ENCODE data around the gene PRKG1. TPM values are rescaled to one million over a fixed set of nuclear protein-coding genes. Genes with fewer than 3 reads are reported as not detected.
"Not testable (repeated sequence)": the region's sequence is repeated elsewhere in the genome, so short reads cannot be mapped to it uniquely, and the experiment has no call there.

Gene PRKG1
- total RNA-seq, 1 experiment from 2014 or later, result 16.5 TPM

DNA sequence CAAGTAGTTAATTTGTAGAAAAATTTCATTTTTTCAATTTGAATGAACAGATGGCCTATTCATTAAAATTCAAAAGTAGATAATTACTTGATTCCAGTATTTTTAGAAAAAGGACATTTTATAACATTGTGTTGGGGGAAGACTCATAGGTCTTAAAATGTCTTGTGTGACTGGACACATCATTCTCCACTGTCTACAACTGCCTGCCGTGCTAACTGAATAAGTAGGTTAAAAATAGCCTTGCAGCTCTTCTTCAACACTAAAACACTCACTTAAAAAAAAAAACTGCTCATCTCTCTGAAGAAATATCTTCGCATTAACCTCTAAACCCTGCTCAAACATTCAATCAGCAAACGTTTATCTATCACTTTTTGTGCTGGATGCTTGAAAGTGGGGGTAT lies 371.3 kb downstream of the PRKG1 start:
- CTCF ChIA-PET, result no interaction called here
- Mint-ChIP-seq H3K9me3 (no peaks in the 10 kb centered on the region), H3K4me3 (no peak overlapping the region), H3K4me1 (no peaks in the 10 kb centered on the region; the same call in 1 of the 2 replicates), H3K27ac (no peak overlapping the region), H3K27me3 (ENCODE audit: low read depth) (no peaks in the 10 kb centered on the region), H3K36me3 (no peaks in the 10 kb centered on the region)
- ATAC-seq, result no peak
- TF ChIP-seq CTCF (IDR thresholded peaks at IDR 0.05), result no peak
- POLR2A ChIA-PET, result no interaction called here
- no peak for DNase-seq (ENCODE audit: low spot score)

DNA sequence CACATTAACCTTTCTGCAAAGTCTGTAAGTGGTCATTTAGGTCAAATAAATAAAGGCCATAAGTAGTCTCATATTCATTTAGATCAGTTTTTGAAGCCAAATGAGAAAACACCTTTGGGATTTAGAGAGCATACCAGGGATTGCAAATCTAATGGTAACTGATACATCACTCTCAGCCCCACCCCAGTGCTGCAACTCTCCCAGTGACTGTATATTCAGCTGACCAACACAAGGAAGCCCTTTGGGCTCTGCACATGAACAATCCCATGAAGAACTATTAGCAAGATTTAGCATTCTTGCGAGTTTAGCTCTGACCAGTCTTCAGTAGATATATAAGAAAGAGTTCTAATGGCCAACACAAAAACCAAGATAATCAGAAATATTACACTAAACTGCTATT lies 372.8 kb downstream of the PRKG1 start:
- Mint-ChIP-seq H3K4me1 (no peaks in the 10 kb centered on the region; the same call in 1 of the 2 replicates), H3K4me3 (no peak overlapping the region), H3K27ac (no peak overlapping the region), H3K9me3 (no peaks in the 10 kb centered on the region), H3K27me3 (ENCODE audit: low read depth) (no peaks in the 10 kb centered on the region), H3K36me3 (no peaks in the 10 kb centered on the region)
- DNase-seq (ENCODE audit: low spot score), result no peak
- ChIA-PET POLR2A (no interaction called here), CTCF (no interaction called here)
- TF ChIP-seq KAT7 (CRISPR knock-in tag; IDR thresholded peaks at IDR 0.05; ENCODE audit: borderline replicate concordance), result no peak
- TF ChIP-seq, protein P1, sequence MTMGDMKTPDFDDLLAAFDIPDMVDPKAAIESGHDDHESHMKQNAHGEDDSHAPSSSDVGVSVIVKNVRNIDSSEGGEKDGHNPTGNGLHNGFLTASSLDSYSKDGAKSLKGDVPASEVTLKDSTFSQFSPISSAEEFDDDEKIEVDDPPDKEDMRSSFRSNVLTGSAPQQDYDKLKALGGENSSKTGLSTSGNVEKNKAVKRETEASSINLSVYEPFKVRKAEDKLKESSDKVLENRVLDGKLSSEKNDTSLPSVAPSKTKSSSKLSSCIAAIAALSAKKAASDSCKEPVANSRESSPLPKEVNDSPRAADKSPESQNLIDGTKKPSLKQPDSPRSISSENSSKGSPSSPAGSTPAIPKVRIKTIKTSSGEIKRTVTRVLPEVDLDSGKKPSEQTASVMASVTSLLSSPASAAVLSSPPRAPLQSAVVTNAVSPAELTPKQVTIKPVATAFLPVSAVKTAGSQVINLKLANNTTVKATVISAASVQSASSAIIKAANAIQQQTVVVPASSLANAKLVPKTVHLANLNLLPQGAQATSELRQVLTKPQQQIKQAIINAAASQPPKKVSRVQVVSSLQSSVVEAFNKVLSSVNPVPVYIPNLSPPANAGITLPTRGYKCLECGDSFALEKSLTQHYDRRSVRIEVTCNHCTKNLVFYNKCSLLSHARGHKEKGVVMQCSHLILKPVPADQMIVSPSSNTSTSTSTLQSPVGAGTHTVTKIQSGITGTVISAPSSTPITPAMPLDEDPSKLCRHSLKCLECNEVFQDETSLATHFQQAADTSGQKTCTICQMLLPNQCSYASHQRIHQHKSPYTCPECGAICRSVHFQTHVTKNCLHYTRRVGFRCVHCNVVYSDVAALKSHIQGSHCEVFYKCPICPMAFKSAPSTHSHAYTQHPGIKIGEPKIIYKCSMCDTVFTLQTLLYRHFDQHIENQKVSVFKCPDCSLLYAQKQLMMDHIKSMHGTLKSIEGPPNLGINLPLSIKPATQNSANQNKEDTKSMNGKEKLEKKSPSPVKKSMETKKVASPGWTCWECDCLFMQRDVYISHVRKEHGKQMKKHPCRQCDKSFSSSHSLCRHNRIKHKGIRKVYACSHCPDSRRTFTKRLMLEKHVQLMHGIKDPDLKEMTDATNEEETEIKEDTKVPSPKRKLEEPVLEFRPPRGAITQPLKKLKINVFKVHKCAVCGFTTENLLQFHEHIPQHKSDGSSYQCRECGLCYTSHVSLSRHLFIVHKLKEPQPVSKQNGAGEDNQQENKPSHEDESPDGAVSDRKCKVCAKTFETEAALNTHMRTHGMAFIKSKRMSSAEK (CRISPR knock-in tag; IDR thresholded peaks at IDR 0.05; ENCODE audit: borderline replicate concordance), result no peak
- TF ChIP-seq FOXP1 (CRISPR knock-in tag; IDR thresholded peaks at IDR 0.05; ENCODE audit: borderline replicate concordance), result no peak
- TF ChIP-seq, protein P2, sequence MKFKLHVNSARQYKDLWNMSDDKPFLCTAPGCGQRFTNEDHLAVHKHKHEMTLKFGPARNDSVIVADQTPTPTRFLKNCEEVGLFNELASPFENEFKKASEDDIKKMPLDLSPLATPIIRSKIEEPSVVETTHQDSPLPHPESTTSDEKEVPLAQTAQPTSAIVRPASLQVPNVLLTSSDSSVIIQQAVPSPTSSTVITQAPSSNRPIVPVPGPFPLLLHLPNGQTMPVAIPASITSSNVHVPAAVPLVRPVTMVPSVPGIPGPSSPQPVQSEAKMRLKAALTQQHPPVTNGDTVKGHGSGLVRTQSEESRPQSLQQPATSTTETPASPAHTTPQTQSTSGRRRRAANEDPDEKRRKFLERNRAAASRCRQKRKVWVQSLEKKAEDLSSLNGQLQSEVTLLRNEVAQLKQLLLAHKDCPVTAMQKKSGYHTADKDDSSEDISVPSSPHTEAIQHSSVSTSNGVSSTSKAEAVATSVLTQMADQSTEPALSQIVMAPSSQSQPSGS (CRISPR knock-in tag; IDR thresholded peaks at IDR 0.05; ENCODE audit: borderline replicate concordance, low read depth), result no peak
- no peak for TF ChIP-seq CREB1 (CRISPR knock-in tag; IDR thresholded peaks at IDR 0.05)
- TF ChIP-seq SOX15 (CRISPR knock-in tag; IDR thresholded peaks at IDR 0.05), result no peak
- no peak for TF ChIP-seq RORB (CRISPR knock-in tag; IDR thresholded peaks at IDR 0.05)
- TF ChIP-seq ZNF263 (CRISPR knock-in tag; IDR thresholded peaks at IDR 0.05; ENCODE audit: low read depth), result no peak
- TF ChIP-seq, protein P3, sequence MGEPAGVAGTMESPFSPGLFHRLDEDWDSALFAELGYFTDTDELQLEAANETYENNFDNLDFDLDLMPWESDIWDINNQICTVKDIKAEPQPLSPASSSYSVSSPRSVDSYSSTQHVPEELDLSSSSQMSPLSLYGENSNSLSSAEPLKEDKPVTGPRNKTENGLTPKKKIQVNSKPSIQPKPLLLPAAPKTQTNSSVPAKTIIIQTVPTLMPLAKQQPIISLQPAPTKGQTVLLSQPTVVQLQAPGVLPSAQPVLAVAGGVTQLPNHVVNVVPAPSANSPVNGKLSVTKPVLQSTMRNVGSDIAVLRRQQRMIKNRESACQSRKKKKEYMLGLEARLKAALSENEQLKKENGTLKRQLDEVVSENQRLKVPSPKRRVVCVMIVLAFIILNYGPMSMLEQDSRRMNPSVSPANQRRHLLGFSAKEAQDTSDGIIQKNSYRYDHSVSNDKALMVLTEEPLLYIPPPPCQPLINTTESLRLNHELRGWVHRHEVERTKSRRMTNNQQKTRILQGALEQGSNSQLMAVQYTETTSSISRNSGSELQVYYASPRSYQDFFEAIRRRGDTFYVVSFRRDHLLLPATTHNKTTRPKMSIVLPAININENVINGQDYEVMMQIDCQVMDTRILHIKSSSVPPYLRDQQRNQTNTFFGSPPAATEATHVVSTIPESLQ (CRISPR knock-in tag; IDR thresholded peaks at IDR 0.05), result no peak
- no peak for TF ChIP-seq FOXP4 (CRISPR knock-in tag; IDR thresholded peaks at IDR 0.05)
- no peak for TF ChIP-seq SMAD4 (CRISPR knock-in tag; IDR thresholded peaks at IDR 0.05)
- ATAC-seq, result no peak

GRCh38 chr10:51455762-51456161 lies 381.5 kb downstream of the PRKG1 start:
- DNase-seq (ENCODE audit: low spot score); CTCF ChIA-PET; H3K4me1 Mint-ChIP-seq; ATAC-seq; POLR2A ChIA-PET; H3K27ac Mint-ChIP-seq; H3K27me3 Mint-ChIP-seq (ENCODE audit: low read depth); H3K4me3 Mint-ChIP-seq: not testable (repeated sequence)
- H3K9me3 Mint-ChIP-seq, result peaks cover 39% of the 10 kb centered on the region
- H3K36me3 Mint-ChIP-seq, result peaks cover 33% of the 10 kb centered on the region

Measured in WTC11 (cell line).